Effector memory CD8-positive, alpha-beta T cell (primary cell): ENCODE data around the gene SPATA21.
A peak's percentile ranks its signal among the peaks of the same experiment; 100 is the strongest.

ENCODE experiments used
- ATAC-seq: fragments of 150-1000 bp; cut with Tn5 transposase; replicated peaks from 2 replicates; pipeline ENCODE4 v1.10.0; 2021; ENCODE audit warnings: mild to moderate bottlenecking, moderate library complexity
- DNase-seq, 3 experiments: peaks; one replicate each; pipeline ENCODE4 v3.0.0; 2021
- H3K27ac Mint-ChIP-seq, 2 donors: one replicate each; pipeline ENCODE4 v1.8.0; 2022; ENCODE audit warnings: mild to moderate bottlenecking in 2 of 2, mixed read lengths in 2 of 2, moderate library complexity in 2 of 2
- H3K27me3 Mint-ChIP-seq, 2 donors: one replicate each; pipeline ENCODE4 v1.8.0; 2022; ENCODE audit warnings: mixed read lengths in 2 of 2
- H3K36me3 Mint-ChIP-seq: one replicate; pipeline ENCODE4 v1.8.0; 2022; ENCODE audit warnings: mild to moderate bottlenecking, moderate library complexity, mixed read lengths; ENCODE audit not compliant: insufficient read depth
- H3K4me1 Mint-ChIP-seq, 2 donors: one replicate each; pipeline ENCODE4 v1.8.0; 2022; ENCODE audit warnings: low read depth in 2 of 2, mixed read lengths in 2 of 2
- H3K4me3 Mint-ChIP-seq, 2 donors: one replicate each; pipeline ENCODE4 v1.8.0; 2022; ENCODE audit warnings: mild to moderate bottlenecking in 2 of 2, mixed read lengths in 2 of 2, moderate library complexity in 2 of 2
- H3K9me3 Mint-ChIP-seq, 2 donors: one replicate each; pipeline ENCODE4 v1.8.0; 2022; ENCODE audit warnings: mixed read lengths in 2 of 2

SPATA21 gene

GRCh38 chr1:16396591-16396990, 40.6 kb downstream of the SPATA21 start:
- H3K27me3 Mint-ChIP-seq: no peaks in the 10 kb centered on the region
- DNase-seq: no peak
- peaks cover 11 to 23% of the 10 kb centered on the region in 2 donors for H3K4me1 Mint-ChIP-seq
- H3K27ac Mint-ChIP-seq: peak overlapping the region in 1 of 2 donors; percentile 88
- no peak overlapping the region for H3K4me3 Mint-ChIP-seq
- no peaks in the 10 kb centered on the region for H3K9me3 Mint-ChIP-seq
- no peak for ATAC-seq
- H3K36me3 Mint-ChIP-seq: peaks cover 65% of the 10 kb centered on the region

- Mint-ChIP-seq H3K36me3 (peaks cover 60% of the 10 kb centered on the region), H3K4me1 (peaks cover 26 to 38% of the 10 kb centered on the region in 2 donors), H3K9me3 (no peaks in the 10 kb centered on the region), H3K27ac (no peak overlapping the region), H3K27me3 (no peaks in the 10 kb centered on the region), H3K4me3 (no peak overlapping the region)
- ATAC-seq: no peak
- no peak for DNase-seq
Measured at GRCh38 chr1:16394977-16395376, 42.2 kb downstream of the SPATA21 start.

- no peaks in the 10 kb centered on the region for H3K27me3 Mint-ChIP-seq
- ATAC-seq (no peak), DNase-seq (no peak)
- H3K9me3 Mint-ChIP-seq: no peaks in the 10 kb centered on the region
- peaks cover 54% of the 10 kb centered on the region for H3K36me3 Mint-ChIP-seq
- H3K4me3 Mint-ChIP-seq: no peak overlapping the region
- H3K4me1 Mint-ChIP-seq: peaks cover 31 to 39% of the 10 kb centered on the region in 2 donors
- peak overlapping the region in 1 of 2 donors; percentile 77 for H3K27ac Mint-ChIP-seq
Measured at GRCh38 chr1:16393570-16394521, 43.4 kb downstream of the SPATA21 start.

- Mint-ChIP-seq H3K4me1 (peaks cover 31 to 39% of the 10 kb centered on the region in 2 donors), H3K27ac (peak overlapping the region; percentile 77 to 79), H3K4me3 (peak overlapping the region in 1 of 2 donors; percentile 38), H3K9me3 (no peaks in the 10 kb centered on the region), H3K36me3 (peaks cover 60% of the 10 kb centered on the region), H3K27me3 (no peaks in the 10 kb centered on the region)
- DNase-seq (no peak), ATAC-seq (no peak)
Measured at GRCh38 chr1:16392740-16393569, 44.3 kb downstream of the SPATA21 start.

GRCh38 chr1:16391411-16391810, 45.8 kb downstream of the SPATA21 start:
- Mint-ChIP-seq H3K4me1 (peaks cover 42 to 50% of the 10 kb centered on the region in 2 donors), H3K9me3 (no peaks in the 10 kb centered on the region), H3K4me3 (peak overlapping the region; percentile 19 to 40), H3K36me3 (peaks cover 46% of the 10 kb centered on the region), H3K27me3 (no peaks in the 10 kb centered on the region), H3K27ac (peak overlapping the region; percentile 76 to 79)
- DNase-seq (no peak), ATAC-seq (no peak)

- peak overlapping the region; percentile 41 to 74 for H3K27ac Mint-ChIP-seq
- peak; percentile 37 for ATAC-seq
- no peaks in the 10 kb centered on the region for H3K27me3 Mint-ChIP-seq
- no peak for DNase-seq
- peak overlapping the region; percentile 75 to 81 for H3K4me3 Mint-ChIP-seq
- H3K4me1 Mint-ChIP-seq: peaks cover 66 to 72% of the 10 kb centered on the region in 2 donors
- no peaks in the 10 kb centered on the region for H3K9me3 Mint-ChIP-seq
- peaks cover 34% of the 10 kb centered on the region for H3K36me3 Mint-ChIP-seq
Measured at GRCh38 chr1:16387201-16388188, 49.7 kb downstream of the SPATA21 start.

GRCh38 chr1:16386454-16387113, 50.6 kb downstream of the SPATA21 start:
- H3K4me3 Mint-ChIP-seq: peak overlapping the region; percentile 75 to 81
- peaks cover 33% of the 10 kb centered on the region for H3K36me3 Mint-ChIP-seq
- no peaks in the 10 kb centered on the region for H3K27me3 Mint-ChIP-seq
- H3K9me3 Mint-ChIP-seq: no peaks in the 10 kb centered on the region
- peaks cover 63 to 72% of the 10 kb centered on the region in 2 donors for H3K4me1 Mint-ChIP-seq
- no peak for DNase-seq
- ATAC-seq: peak; percentile 71
- peak overlapping the region; percentile 41 to 74 for H3K27ac Mint-ChIP-seq

GRCh38 chr1:16385659-16386453, 51.4 kb downstream of the SPATA21 start:
- peaks cover 58 to 64% of the 10 kb centered on the region in 2 donors for H3K4me1 Mint-ChIP-seq

GRCh38 chr1:16383888-16384287, 53.3 kb downstream of the SPATA21 start:
- Mint-ChIP-seq H3K4me3 (peak overlapping the region; percentile 27 to 41), H3K9me3 (no peaks in the 10 kb centered on the region), H3K4me1 (peaks cover 56 to 57% of the 10 kb centered on the region in 2 donors), H3K36me3 (peaks cover 40% of the 10 kb centered on the region), H3K27me3 (no peaks in the 10 kb centered on the region), H3K27ac (peak overlapping the region; percentile 41 to 74)
- ATAC-seq (no peak), DNase-seq (no peak)

More at GRCh38 chr1:16385659-16386453, 51.4 kb downstream of the SPATA21 start:
- Mint-ChIP-seq H3K27ac (peak overlapping the region; percentile 41 to 74), H3K36me3 (peaks cover 33% of the 10 kb centered on the region), H3K27me3 (no peaks in the 10 kb centered on the region), H3K9me3 (no peaks in the 10 kb centered on the region), H3K4me3 (peak overlapping the region; percentile 75 to 81)
- ATAC-seq (no peak), DNase-seq (no peak)

GRCh38 chr1:16380868-16381267, 56.4 kb downstream of the SPATA21 start:
- H3K36me3 Mint-ChIP-seq: peaks cover 46% of the 10 kb centered on the region
- H3K4me3 Mint-ChIP-seq: no peak overlapping the region
- H3K4me1 Mint-ChIP-seq: peaks cover 60 to 62% of the 10 kb centered on the region in 2 donors
- no peak for ATAC-seq
- H3K27me3 Mint-ChIP-seq: no peaks in the 10 kb centered on the region
- no peaks in the 10 kb centered on the region for H3K9me3 Mint-ChIP-seq
- DNase-seq: no peak
- no peak overlapping the region for H3K27ac Mint-ChIP-seq

- H3K36me3 Mint-ChIP-seq: peaks cover 53% of the 10 kb centered on the region
- peaks cover 56 to 62% of the 10 kb centered on the region in 2 donors for H3K4me1 Mint-ChIP-seq
- H3K9me3 Mint-ChIP-seq: no peaks in the 10 kb centered on the region
- no peaks in the 10 kb centered on the region for H3K27me3 Mint-ChIP-seq
- DNase-seq (no peak), ATAC-seq (no peak)
- peak overlapping the region in 1 of 2 donors; percentile 22 for H3K4me3 Mint-ChIP-seq
- peak overlapping the region; percentile 61 to 77 for H3K27ac Mint-ChIP-seq
Measured at GRCh38 chr1:16378443-16378842, 58.8 kb downstream of the SPATA21 start.
